Activated T-helper 1 cell treated with Interleukin-2 at 50 U/mL for 16 hours (primary cell): Measurements from ENCODE around the gene MT1X.
A peak's percentile ranks its signal among the peaks of the same experiment; 100 is the strongest.
"Not testable (repeated sequence)": the region's sequence is repeated elsewhere in the genome, so short reads cannot be mapped to it uniquely, and the experiment has no call there.

Experiments used
- DNase-seq: peaks from one replicate; pipeline ENCODE4 v3.0.0-alpha.2; 2020; ENCODE audit warnings: low read depth

MT1X gene

GRCh38 chr16:56657555-56658326, 24.5 kb upstream of the MT1X start, which contains the start of gene MT1F:
Gene MT1F, plus strand, starts transcription at chr16:56657959. Its CDS starts 100 bp downstream, at chr16:56658059.
- peak; percentile 46 for DNase-seq

GRCh38 chr16:56658327-56658875, 23.9 kb upstream of the MT1X start:
- DNase-seq, result no peak

- DNase-seq, result no peak
Measured at GRCh38 chr16:56662357-56663354, 19.6 kb upstream of the MT1X start.

GRCh38 chr16:56664506-56664905, 17.8 kb upstream of the MT1X start:
- DNase-seq, result no peak

- not testable (repeated sequence) for DNase-seq
Measured at GRCh38 chr16:56665286-56666261, 16.7 kb upstream of the MT1X start.

GRCh38 chr16:56667581-56668571, 14.4 kb upstream of the MT1X start, which contains the start of gene MT1G:
Gene MT1G, minus strand, starts transcription at chr16:56668065. Its CDS starts 72 bp downstream, at chr16:56667993.
- DNase-seq, result no peak

GRCh38 chr16:56669005-56669839, 13.0 kb upstream of the MT1X start, which contains the start of gene MT1H:
Gene MT1H, plus strand, starts transcription at chr16:56669814. Its CDS starts 71 bp downstream, at chr16:56669885.
- DNase-seq, result no peak

- DNase-seq, result no peak
Measured at GRCh38 chr16:56669840-56670619, 12.2 kb upstream of the MT1X start.

GRCh38 chr16:56670620-56670934, 11.7 kb upstream of the MT1X start:
- no peak for DNase-seq

GRCh38 chr16:56671691-56672090, 10.6 kb upstream of the MT1X start:
- DNase-seq, result not testable (repeated sequence)

- DNase-seq, result not testable (repeated sequence)
Measured at GRCh38 chr16:56672171-56672570, 10.1 kb upstream of the MT1X start.

GRCh38 chr16:56672761-56673536, 9.3 kb upstream of the MT1X start:
- no peak for DNase-seq

- no peak for DNase-seq
Measured at GRCh38 chr16:56673921-56674320, 8.3 kb upstream of the MT1X start.

GRCh38 chr16:56674570-56674969, 7.7 kb upstream of the MT1X start:
- DNase-seq, result not testable (repeated sequence)

GRCh38 chr16:56675685-56676210, 6.5 kb upstream of the MT1X start:
- DNase-seq, result peak; percentile 28

GRCh38 chr16:56677474-56677873, 4.8 kb upstream of the MT1X start:
- no peak for DNase-seq
